Thyroid gland (tissue), 4 donors: ENCODE results near the gene SLC22A5.

ENCODE experiments used
- POLR2A ChIP-seq, 2 donors: fragments of 450-650 bp; IDR thresholded peaks; one replicate each; pipeline ENCODE4 v1.6.1; 2017; ENCODE audit warnings: antibody characterized with exemption in 2 of 2, mild to moderate bottlenecking in 2 of 2, moderate library complexity in 1 of 2
- TF ChIP-seq, protein P1 (sequence below), 6 experiments: fragments of 200-600 bp in 3 of 6; fragments of 450-650 bp in 3 of 6; sonication (generic) in 3 of 6; IDR thresholded peaks; one replicate each; pipeline ENCODE4 v1.5.1; 2016 to 2019; ENCODE audit warnings: antibody characterized with exemption in 6 of 6, mild to moderate bottlenecking in 2 of 6, inconsistent platforms in 1 of 6, moderate library complexity in 1 of 6

DNA sequence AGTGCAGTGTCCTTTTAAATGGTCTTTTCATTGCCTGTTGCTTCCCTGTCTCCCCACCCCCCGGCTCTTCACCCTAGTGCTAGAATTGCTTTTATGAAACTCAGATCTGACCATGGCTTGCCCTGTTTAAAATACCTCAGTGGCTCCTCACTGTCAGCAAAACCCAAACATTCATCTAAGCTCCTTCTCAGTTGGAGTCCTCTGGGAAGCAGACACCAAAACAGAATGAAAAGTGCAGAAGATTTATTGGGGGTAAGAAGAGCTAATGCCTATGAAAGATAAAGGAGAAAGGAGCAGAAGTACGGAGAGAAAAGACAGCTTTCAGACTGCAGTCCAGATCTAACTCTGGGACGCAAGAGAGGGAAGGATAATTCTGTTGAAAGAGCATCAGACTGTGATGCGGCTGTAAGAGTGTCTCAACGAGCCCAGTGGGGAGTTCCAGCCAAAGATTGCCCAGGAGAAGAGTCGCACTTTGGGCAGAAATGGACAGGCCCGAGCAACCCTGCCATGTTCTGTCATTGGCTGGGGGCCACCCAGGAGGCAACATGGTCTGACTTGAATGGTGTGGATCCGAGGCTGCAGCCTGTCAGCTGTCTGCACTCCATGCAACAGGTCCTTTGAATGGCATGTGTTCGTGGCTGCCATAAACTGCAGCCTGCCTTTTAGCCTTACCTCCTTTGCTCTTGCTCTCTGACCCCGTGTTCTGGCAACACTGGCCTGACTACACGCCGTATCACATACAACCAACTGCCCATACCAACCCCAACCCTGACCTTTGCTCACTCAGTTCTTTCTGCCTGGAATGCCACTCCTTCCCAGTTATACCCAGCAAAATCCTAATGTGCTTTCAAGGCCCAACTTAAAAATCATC lies 65.1 kb downstream of the SLC22A5 start:
- TF ChIP-seq, protein P1, sequence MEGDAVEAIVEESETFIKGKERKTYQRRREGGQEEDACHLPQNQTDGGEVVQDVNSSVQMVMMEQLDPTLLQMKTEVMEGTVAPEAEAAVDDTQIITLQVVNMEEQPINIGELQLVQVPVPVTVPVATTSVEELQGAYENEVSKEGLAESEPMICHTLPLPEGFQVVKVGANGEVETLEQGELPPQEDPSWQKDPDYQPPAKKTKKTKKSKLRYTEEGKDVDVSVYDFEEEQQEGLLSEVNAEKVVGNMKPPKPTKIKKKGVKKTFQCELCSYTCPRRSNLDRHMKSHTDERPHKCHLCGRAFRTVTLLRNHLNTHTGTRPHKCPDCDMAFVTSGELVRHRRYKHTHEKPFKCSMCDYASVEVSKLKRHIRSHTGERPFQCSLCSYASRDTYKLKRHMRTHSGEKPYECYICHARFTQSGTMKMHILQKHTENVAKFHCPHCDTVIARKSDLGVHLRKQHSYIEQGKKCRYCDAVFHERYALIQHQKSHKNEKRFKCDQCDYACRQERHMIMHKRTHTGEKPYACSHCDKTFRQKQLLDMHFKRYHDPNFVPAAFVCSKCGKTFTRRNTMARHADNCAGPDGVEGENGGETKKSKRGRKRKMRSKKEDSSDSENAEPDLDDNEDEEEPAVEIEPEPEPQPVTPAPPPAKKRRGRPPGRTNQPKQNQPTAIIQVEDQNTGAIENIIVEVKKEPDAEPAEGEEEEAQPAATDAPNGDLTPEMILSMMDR (IDR thresholded peaks at IDR 0.05), result no peak
- TF ChIP-seq POLR2A (IDR thresholded peaks at IDR 0.05), result no peak
